Neural crest cell (in vitro differentiated cells): ENCODE results near the gene GARRE1. TPM values are rescaled to one million over a fixed set of nuclear protein-coding genes. Genes with fewer than 3 reads are reported as not detected.
A peak's percentile ranks its signal among the peaks of the same experiment; 100 is the strongest.

Experiments used
- DNase-seq: peaks from one replicate; pipeline ENCODE4 v3.0.0; 2021; ENCODE audit warnings: low read depth, mixed read lengths, low spot score
- H3K27ac Mint-ChIP-seq: one replicate; pipeline ENCODE4 v1.8.0; 2021; ENCODE audit warnings: mild to moderate bottlenecking, mixed read lengths; ENCODE audit not compliant: unreplicated experiment
- H3K27me3 Mint-ChIP-seq: 2 replicates; pipeline ENCODE4 v1.8.0; 2021; ENCODE audit warnings: low read depth, mild to moderate bottlenecking, mixed read lengths
- H3K36me3 Mint-ChIP-seq: 2 replicates; pipeline ENCODE4 v1.8.0; 2021; ENCODE audit warnings: low read depth, mild to moderate bottlenecking, mixed read lengths
- H3K4me1 Mint-ChIP-seq: 2 replicates; pipeline ENCODE4 v1.8.0; 2021; ENCODE audit warnings: mixed read lengths
- H3K4me3 Mint-ChIP-seq: one replicate; pipeline ENCODE4 v1.8.0; 2021; ENCODE audit warnings: mild to moderate bottlenecking, mixed read lengths
- H3K9me3 Mint-ChIP-seq: 2 replicates; pipeline ENCODE4 v1.8.0; 2021; ENCODE audit warnings: mixed read lengths
- CTCF ChIP-seq: fragments of 200-600 bp; sonication (generic); conservative IDR thresholded peaks from 2 replicates; pipeline ENCODE4 v1.5.0; 2021; ENCODE audit warnings: antibody characterized with exemption, mild to moderate bottlenecking
- total RNA-seq: library from RNA; stranded (reverse); gene quantifications from 2 replicates; pipeline ENCODE4 v1.2.1, GENCODE V29; 2021

Gene GARRE1
- total RNA-seq, 1 donor from 2014 or later = 20.0 TPM

- Mint-ChIP-seq H3K27ac (no peak overlapping the region), H3K4me1 (peaks cover 23% of the 10 kb centered on the region), H3K36me3 (no peaks in the 10 kb centered on the region), H3K9me3 (no peaks in the 10 kb centered on the region), H3K27me3 (no peaks in the 10 kb centered on the region), H3K4me3 (peak overlapping the region; percentile 73)
- TF ChIP-seq CTCF = no peak
- DNase-seq = no peak
Observed at GRCh38 chr19:34257559-34257924, 3.2 kb downstream of the GARRE1 start.

GRCh38 chr19:34259367-34260095 is 5.2 kb downstream of the GARRE1 start:
- no peak overlapping the region for H3K4me3 Mint-ChIP-seq

GRCh38 chr19:34260771-34261173 is 6.4 kb downstream of the GARRE1 start:
- Mint-ChIP-seq H3K36me3 (no peaks in the 10 kb centered on the region), H3K27me3 (no peaks in the 10 kb centered on the region), H3K4me1 (peaks cover 16% of the 10 kb centered on the region), H3K4me3 (no peak overlapping the region), H3K9me3 (no peaks in the 10 kb centered on the region), H3K27ac (no peak overlapping the region)
- no peak for TF ChIP-seq CTCF
- DNase-seq = no peak

More at GRCh38 chr19:34259367-34260095, 5.2 kb downstream of the GARRE1 start:
- no peak for DNase-seq
- TF ChIP-seq CTCF = no peak
- Mint-ChIP-seq H3K27ac (no peak overlapping the region), H3K4me1 (peaks cover 18% of the 10 kb centered on the region), H3K36me3 (no peaks in the 10 kb centered on the region), H3K9me3 (no peaks in the 10 kb centered on the region), H3K27me3 (no peaks in the 10 kb centered on the region)

GRCh38 chr19:34261334-34262109 is 7.2 kb downstream of the GARRE1 start:
- H3K4me1 Mint-ChIP-seq = peaks cover 16% of the 10 kb centered on the region
- no peaks in the 10 kb centered on the region for H3K27me3 Mint-ChIP-seq
- TF ChIP-seq CTCF = no peak
- peak overlapping the region; percentile 21 for H3K27ac Mint-ChIP-seq
- no peaks in the 10 kb centered on the region for H3K36me3 Mint-ChIP-seq
- DNase-seq = no peak
- peak overlapping the region; percentile 8 for H3K4me3 Mint-ChIP-seq
- no peaks in the 10 kb centered on the region for H3K9me3 Mint-ChIP-seq

GRCh38 chr19:34263745-34264237 is 9.4 kb downstream of the GARRE1 start:
- TF ChIP-seq CTCF = no peak
- no peaks in the 10 kb centered on the region for H3K36me3 Mint-ChIP-seq
- H3K27me3 Mint-ChIP-seq = no peaks in the 10 kb centered on the region
- H3K9me3 Mint-ChIP-seq = no peaks in the 10 kb centered on the region
- DNase-seq = no peak
- no peak overlapping the region for H3K27ac Mint-ChIP-seq
- H3K4me3 Mint-ChIP-seq = no peak overlapping the region
- peaks cover 12% of the 10 kb centered on the region for H3K4me1 Mint-ChIP-seq
